Neuronal stem cell (in vitro differentiated cells): ENCODE results near the gene ASPM. TPM values are rescaled to one million over a fixed set of nuclear protein-coding genes. Genes with fewer than 3 reads are reported as not detected.

Source experiments
- DNase-seq: peaks from one replicate; pipeline ENCODE4 v3.0.0-alpha.2; 2013; ENCODE audit warnings: low spot score
- H2AFZ ChIP-seq: one replicate; pipeline ENCODE4 v1.6.1; 2013; ENCODE audit warnings: mild to moderate bottlenecking, low read length, inconsistent platforms
- H2AK5ac ChIP-seq: 2 replicates; pipeline ENCODE4 v1.6.1; 2013; ENCODE audit warnings: low read depth, mild to moderate bottlenecking, inconsistent platforms, low read length, moderate library complexity, mixed read lengths
- H2BK120ac ChIP-seq: 2 replicates; pipeline ENCODE4 v1.6.1; 2013; ENCODE audit warnings: low read depth, mild to moderate bottlenecking, inconsistent platforms, low read length, moderate library complexity, mixed read lengths
- H2BK12ac ChIP-seq: one replicate; pipeline ENCODE4 v1.6.1; 2013; ENCODE audit warnings: low read length, inconsistent platforms
- H2BK15ac ChIP-seq: 2 replicates; pipeline ENCODE4 v1.6.1; 2013; ENCODE audit warnings: mild to moderate bottlenecking, low read length, inconsistent platforms, mixed read lengths
- H2BK5ac ChIP-seq: one replicate; pipeline ENCODE4 v1.6.1; 2013; ENCODE audit warnings: inconsistent platforms, mild to moderate bottlenecking, low read length, moderate library complexity
- H3K14ac ChIP-seq: one replicate; pipeline ENCODE4 v1.6.1; 2013; ENCODE audit warnings: low read length, inconsistent platforms
- H3K18ac ChIP-seq: 2 replicates; pipeline ENCODE4 v1.6.1; 2013; ENCODE audit warnings: low read length, inconsistent platforms
- H3K23ac ChIP-seq: 2 replicates; pipeline ENCODE4 v1.6.1; 2013; ENCODE audit warnings: low read depth, mild to moderate bottlenecking, mixed read lengths, low read length, inconsistent platforms; ENCODE audit not compliant: poor library complexity
- H3K27ac ChIP-seq: replicated peaks from 3 replicates; pipeline ENCODE4 v1.5.1; 2013; ENCODE audit warnings: low read length, inconsistent platforms
- H3K27me3 ChIP-seq, 3 experiments: 2 replicates each; pipeline ENCODE4 v1.6.1; 2013; ENCODE audit warnings: low read length in 3 of 3, mild to moderate bottlenecking in 2 of 3, inconsistent platforms in 1 of 3, low read depth in 1 of 3, mixed read lengths in 1 of 3, moderate library complexity in 1 of 3; ENCODE audit not compliant: control insufficient read depth in 3 of 3, insufficient read depth in 3 of 3
- H3K36me3 ChIP-seq, 2 donors: replicated peaks in 1 of 2; 2 replicates each; pipeline ENCODE4 v1.6.1; 2013; ENCODE audit warnings: low read length in 2 of 2; ENCODE audit not compliant: control insufficient read depth in 2 of 2, insufficient read depth in 2 of 2
- H3K4ac ChIP-seq: 2 replicates; pipeline ENCODE4 v1.6.1; 2013; ENCODE audit warnings: inconsistent platforms, mild to moderate bottlenecking, low read length, moderate library complexity
- H3K4me1 ChIP-seq, 2 donors: 1 replicate in 1 of 2; 2 replicates in 1 of 2; pipeline ENCODE4 v1.6.1; 2013; ENCODE audit warnings: low read length in 2 of 2, low read depth in 1 of 2; ENCODE audit not compliant: control insufficient read depth in 2 of 2, insufficient read depth in 1 of 2
- H3K4me2 ChIP-seq: one replicate; pipeline ENCODE4 v1.6.1; 2013; ENCODE audit warnings: mild to moderate bottlenecking, low read length, inconsistent platforms; ENCODE audit not compliant: insufficient read depth, poor library complexity, severe bottlenecking
- H3K4me3 ChIP-seq, 2 donors: 2 replicates each; pipeline ENCODE4 v1.5.1; 2013; ENCODE audit warnings: low read length in 2 of 2, mild to moderate bottlenecking in 2 of 2, inconsistent platforms in 1 of 2, moderate library complexity in 1 of 2
- H3K79me1 ChIP-seq: one replicate; pipeline ENCODE4 v1.6.1; 2013; ENCODE audit warnings: low read depth, mild to moderate bottlenecking, inconsistent platforms, low read length, moderate library complexity
- H3K9ac ChIP-seq: one replicate; pipeline ENCODE4 v1.6.1; 2013; ENCODE audit warnings: mild to moderate bottlenecking, low read depth, low read length, inconsistent platforms; ENCODE audit not compliant: poor library complexity
- H3K9me3 ChIP-seq, 2 donors: replicated peaks in 1 of 2; 2 replicates each; pipeline versions ENCODE3 to v1.6.1; 2013; ENCODE audit warnings: low read length in 2 of 2, mild to moderate bottlenecking in 2 of 2, inconsistent platforms in 1 of 2, low read depth in 1 of 2, mixed read lengths in 1 of 2, moderate library complexity in 1 of 2; ENCODE audit not compliant: control insufficient read depth in 2 of 2, insufficient read depth in 1 of 2
- H4K8ac ChIP-seq: one replicate; pipeline ENCODE4 v1.6.1; 2013; ENCODE audit warnings: low read depth, mild to moderate bottlenecking, inconsistent platforms, low read length, moderate library complexity
- H4K91ac ChIP-seq: one replicate; pipeline ENCODE4 v1.6.1; 2013; ENCODE audit warnings: low read length, low read depth, mild to moderate bottlenecking, inconsistent platforms; ENCODE audit not compliant: poor library complexity
- WGBS, 2 donors: extraction: QIAGEN DNeasy Blood & Tissue Kit; methylation state at CpG; one replicate each; pipeline ENCODE4 v1.1.7; 2013; ENCODE audit warnings: missing lambda C conversion rate in 2 of 2, mixed read lengths in 1 of 2; ENCODE audit not compliant: insufficient read length in 2 of 2, insufficient replicate concordance in 1 of 2; ENCODE audit errors: extremely low coverage in 2 of 2; 5-methylcytosine and 5-hydroxymethylcytosine counted together
- polyA plus RNA-seq, 2 experiments: library from polyadenylated mRNA; stranded (reverse); fragments of 200-250 nt; gene quantifications; one replicate each; pipeline ENCODE4 v1.2.3, GENCODE V29; 2013

The ASPM gene
- polyA plus RNA-seq (2013, experiment 1 of 2) = 33.0 TPM
- polyA plus RNA-seq (2013, experiment 2 of 2) = 33.5 TPM

GRCh38 chr1:197146101-197147095 is at the start of gene ASPM:
ASPM (minus strand) TSS chr1:197146669; CDS start chr1:197146437, 232 bp downstream.
- Histone ChIP-seq H3K23ac (peak within 1 kb of the TSS; percentile 61), H3K79me1 (peaks cover 3% of the 10 kb centered on the region), H3K18ac (peak within 1 kb of the TSS; percentile 85), H3K27me3 (no peaks in the 10 kb centered on the region), H3K36me3 (peaks cover 2 to 33% of the 10 kb centered on the region in 2 donors), H3K4me3 (peak within 1 kb of the TSS; percentile 96 to 97), H2BK12ac (no peak within 1 kb of the TSS), H4K91ac (no peak within 1 kb of the TSS), H2BK5ac (peak within 1 kb of the TSS; percentile 69), H3K9me3 (peaks cover 0 to 16% of the 10 kb centered on the region in 2 donors), H3K4ac (no peak within 1 kb of the TSS), H3K4me1 (peaks cover 0 to 4% of the 10 kb centered on the region in 2 donors), H2BK15ac (no peak within 1 kb of the TSS), H3K27ac (peak within 1 kb of the TSS; percentile 88), H4K8ac (no peak within 1 kb of the TSS), H3K4me2 (peak within 1 kb of the TSS; percentile 48), H3K14ac (no peak within 1 kb of the TSS), H2AFZ (peak within 1 kb of the TSS; percentile 96), H3K9ac (peak within 1 kb of the TSS; percentile 91), H2BK120ac (peak within 1 kb of the TSS; percentile 25), H2AK5ac (no peak within 1 kb of the TSS)
- DNase-seq = peak; percentile 89
- WGBS, 2 donors = no CpG with 5 or more reads among the region's 67 CpGs

GRCh38 chr1:197195100-197195499 is 48.6 kb upstream of the ASPM start:
- Histone ChIP-seq H3K4me1 (peaks cover 0 to 14% of the 10 kb centered on the region in 2 donors), H3K14ac (no peak overlapping the region), H3K36me3 (peaks cover under 1 to 36% of the 10 kb centered on the region in 2 donors), H3K4me3 (no peak overlapping the region), H3K9ac (no peak overlapping the region), H2AFZ (no peak overlapping the region), H4K91ac (no peak overlapping the region), H2BK12ac (no peak overlapping the region), H2AK5ac (no peak overlapping the region), H3K27ac (no peak overlapping the region), H3K4ac (no peak overlapping the region), H3K4me2 (no peak overlapping the region), H2BK5ac (no peak overlapping the region), H3K79me1 (no peaks in the 10 kb centered on the region), H3K23ac (no peak overlapping the region), H3K27me3 (no peaks in the 10 kb centered on the region), H4K8ac (no peak overlapping the region), H3K18ac (no peak overlapping the region), H3K9me3 (no peaks in the 10 kb centered on the region), H2BK120ac (no peak overlapping the region), H2BK15ac (no peak overlapping the region)
- DNase-seq = no peak

- no peak for DNase-seq
- H4K91ac ChIP-seq = no peak overlapping the region
Observed at GRCh38 chr1:197184190-197184589, 37.7 kb upstream of the ASPM start.

GRCh38 chr1:197183195-197183748 is 36.8 kb upstream of the ASPM start:
- H3K9me3 ChIP-seq = no peaks in the 10 kb centered on the region
- no peak overlapping the region for H4K8ac ChIP-seq
- H2AFZ ChIP-seq = no peak overlapping the region
- no peaks in the 10 kb centered on the region for H3K4me1 ChIP-seq
- no peak overlapping the region for H2BK12ac ChIP-seq
- no peak overlapping the region for H3K18ac ChIP-seq
- no peaks in the 10 kb centered on the region for H3K79me1 ChIP-seq
- no peak overlapping the region for H3K27ac ChIP-seq
- no peak overlapping the region for H2AK5ac ChIP-seq
- H3K27me3 ChIP-seq = no peaks in the 10 kb centered on the region
- no peak overlapping the region for H3K4ac ChIP-seq
- H2BK120ac ChIP-seq = no peak overlapping the region
- no peak overlapping the region for H3K4me3 ChIP-seq
- H3K23ac ChIP-seq = no peak overlapping the region
- no peak overlapping the region for H2BK15ac ChIP-seq
- no CpG with 5 or more reads among the region's 5 CpGs for WGBS, 2 donors
- no peak overlapping the region for H3K9ac ChIP-seq
- no peak overlapping the region for H4K91ac ChIP-seq
- no peak overlapping the region for H3K4me2 ChIP-seq
- no peak for DNase-seq
- no peak overlapping the region for H3K14ac ChIP-seq
- no peak overlapping the region for H2BK5ac ChIP-seq
- peaks cover 4 to 88% of the 10 kb centered on the region in 2 donors for H3K36me3 ChIP-seq

More at GRCh38 chr1:197184190-197184589, 37.7 kb upstream of the ASPM start:
- Histone ChIP-seq H2BK15ac (no peak overlapping the region), H4K8ac (no peak overlapping the region), H3K27ac (no peak overlapping the region), H3K23ac (no peak overlapping the region), H3K4me1 (no peaks in the 10 kb centered on the region), H2BK12ac (no peak overlapping the region), H2AFZ (no peak overlapping the region), H2AK5ac (no peak overlapping the region), H3K14ac (no peak overlapping the region), H3K36me3 (peaks cover 4 to 88% of the 10 kb centered on the region in 2 donors), H2BK5ac (no peak overlapping the region), H3K79me1 (no peaks in the 10 kb centered on the region), H3K4ac (no peak overlapping the region), H3K9ac (no peak overlapping the region), H3K4me2 (no peak overlapping the region), H3K9me3 (no peaks in the 10 kb centered on the region), H3K27me3 (no peaks in the 10 kb centered on the region), H2BK120ac (no peak overlapping the region), H3K4me3 (no peak overlapping the region), H3K18ac (no peak overlapping the region)
- WGBS, 2 donors = no CpG with 5 or more reads among the region's 1 CpG
